GM19324 (cell line): ENCODE measurements around the gene ZNRF3.
"Not testable (repeated sequence)": the region's sequence is repeated elsewhere in the genome, so short reads cannot be mapped to it uniquely, and the experiment has no call there.

Experiments used
- ATAC-seq: cut with Tn5 transposase; IDR thresholded peaks from one replicate; pipeline ENCODE4 v1.9.1; 2021; ENCODE audit warnings: mild to moderate bottlenecking, moderate library complexity; ENCODE audit not compliant: unreplicated experiment, low FRiP score

Gene ZNRF3

GRCh38 chr22:28927630-28928029, 44.3 kb downstream of the ZNRF3 start:
- no peak for ATAC-seq

- no peak for ATAC-seq
Observed at GRCh38 chr22:28929197-28929596, 45.8 kb downstream of the ZNRF3 start.

- no peak for ATAC-seq
Observed at GRCh38 chr22:28930357-28931007, 47.1 kb downstream of the ZNRF3 start.

GRCh38 chr22:28931844-28932567, 48.6 kb downstream of the ZNRF3 start:
- ATAC-seq, result no peak

GRCh38 chr22:28933321-28933720, 49.9 kb downstream of the ZNRF3 start:
- no peak for ATAC-seq

GRCh38 chr22:28934026-28934425, 50.7 kb downstream of the ZNRF3 start:
- no peak for ATAC-seq

GRCh38 chr22:28935140-28935539, 51.8 kb downstream of the ZNRF3 start:
- no peak for ATAC-seq

GRCh38 chr22:28935713-28936112, 52.3 kb downstream of the ZNRF3 start:
- ATAC-seq, result no peak

GRCh38 chr22:28936200-28936599, 52.8 kb downstream of the ZNRF3 start:
- no peak for ATAC-seq

GRCh38 chr22:28937206-28938025, 54.0 kb downstream of the ZNRF3 start:
- ATAC-seq, result no peak

- ATAC-seq, result no peak
Observed at GRCh38 chr22:28938286-28938833, 55.0 kb downstream of the ZNRF3 start.

GRCh38 chr22:28939394-28939793, 56.0 kb downstream of the ZNRF3 start:
- no peak for ATAC-seq

GRCh38 chr22:28939932-28940331, 56.6 kb downstream of the ZNRF3 start:
- ATAC-seq, result no peak

GRCh38 chr22:28940441-28940840, 57.1 kb downstream of the ZNRF3 start:
- no peak for ATAC-seq

GRCh38 chr22:28942333-28942732, 59.0 kb downstream of the ZNRF3 start:
- no peak for ATAC-seq

GRCh38 chr22:28942801-28943500, 59.6 kb downstream of the ZNRF3 start:
- no peak for ATAC-seq

GRCh38 chr22:28943501-28943879, 60.1 kb downstream of the ZNRF3 start:
- ATAC-seq, result no peak

GRCh38 chr22:28947125-28947524, 63.8 kb downstream of the ZNRF3 start:
- no peak for ATAC-seq

GRCh38 chr22:28948424-28948823, 65.1 kb downstream of the ZNRF3 start:
- no peak for ATAC-seq

GRCh38 chr22:28948860-28949551, 65.6 kb downstream of the ZNRF3 start:
- not testable (repeated sequence) for ATAC-seq
